GM12878 (cell line): Measurements from ENCODE around the gene SERPING1. TPM values are rescaled to one million over a fixed set of nuclear protein-coding genes. Genes with fewer than 3 reads are reported as not detected.

Experiments
- ATAC-seq: fragments of 200-7000 bp; cut with Tn5 transposase; 3 replicates; pipeline ENCODE4 v1.9.1; 2020; ENCODE audit warnings: mild to moderate bottlenecking, moderate library complexity
- BruUV-seq: library from RNA; stranded (reverse); fragments of 400-500 nt; replicated peaks from 2 replicates; lab custom pipeline; 2021; lab: Mats Ljungman, UMichigan
- CTCF ChIA-PET: fragments of 300-600 bp; sonication (Branson Sonifier 250); formaldehyde crosslinking; extraction: SDS; loops from one replicate; lab custom pipeline; 2021; ENCODE audit warnings: inconsistent platforms; lab: Yijun Ruan, JAX
- POLR2A ChIA-PET: fragments of 350-600 bp; formaldehyde crosslinking; extraction: SDS; loops from one replicate; lab custom pipeline; 2021; ENCODE audit warnings: inconsistent platforms; lab: Charles Lee
- RAD21 ChIA-PET: fragments of 300-600 bp; sonication (Branson Sonifier 250); formaldehyde crosslinking; loops from one replicate; lab custom pipeline; 2023; ENCODE audit warnings: antibody characterized with exemption; ENCODE audit not compliant: unreplicated experiment; lab: Charles Lee
- SMC1A ChIA-PET: fragments of 300-600 bp; sonication (Branson Sonifier 250); formaldehyde crosslinking; loops from one replicate; lab custom pipeline; 2023; ENCODE audit not compliant: unreplicated experiment, uncharacterized antibody; lab: Charles Lee
- DNase-seq: peaks from one replicate; pipeline ENCODE4 v3.0.0-alpha.2; 2011; ENCODE audit warnings: low read depth, low spot score
- FAIRE-seq: peaks from 3 replicates; lab custom pipeline; 2011; peaks lifted over from hg19 to GRCh38; lab: Jason Lieb, UNC
- H2AFZ ChIP-seq: 2 replicates; pipeline ENCODE4 v1.6.0; 2011; ENCODE audit warnings: low read depth, low read length, control low read depth; ENCODE audit not compliant: control insufficient read depth
- H3K27ac ChIP-seq: 2 replicates; pipeline ENCODE4 v1.5.1; 2011; ENCODE audit warnings: control low read depth; ENCODE audit not compliant: control insufficient read depth, insufficient read depth
- H3K27me3 ChIP-seq, 2 experiments: replicated peaks in 1 of 2; 2 replicates each; pipeline versions ENCODE4 v1.6.0 to v1.6.1; 2011; ENCODE audit warnings: low read length in 1 of 2; ENCODE audit not compliant: control insufficient read depth in 2 of 2, insufficient read depth in 2 of 2
- H3K36me3 ChIP-seq, 2 experiments: 2 replicates each; pipeline ENCODE4 v1.5.1; 2011; ENCODE audit warnings: low read length in 1 of 2; ENCODE audit not compliant: control insufficient read depth in 2 of 2, insufficient read depth in 2 of 2
- H3K4me1 ChIP-seq: 2 replicates; pipeline ENCODE4 v1.6.1; 2011; ENCODE audit warnings: mild to moderate bottlenecking, low read length, moderate library complexity, mixed read lengths; ENCODE audit not compliant: control insufficient read depth, insufficient read depth
- H3K4me2 ChIP-seq: 2 replicates; pipeline ENCODE4 v1.6.0; 2011; ENCODE audit warnings: control low read depth; ENCODE audit not compliant: control insufficient read depth, insufficient read depth
- H3K4me3 ChIP-seq: fragments of 200-600 bp; sonication (generic); 2 replicates; pipeline ENCODE4 v1.5.1; 2016
- H3K79me2 ChIP-seq: 2 replicates; pipeline ENCODE4 v1.6.0; 2011; ENCODE audit warnings: low read length; ENCODE audit not compliant: control insufficient read depth, insufficient read depth
- H3K9ac ChIP-seq: 2 replicates; pipeline ENCODE4 v1.8.0; 2011; ENCODE audit warnings: low read length, control low read depth, mixed read lengths; ENCODE audit not compliant: control insufficient read depth, insufficient read depth
- H3K9me3 ChIP-seq: replicated peaks from 3 replicates; pipeline ENCODE4 v1.5.1; 2011; ENCODE audit warnings: mild to moderate bottlenecking, low read length; ENCODE audit not compliant: control insufficient read depth, insufficient read depth
- H4K20me1 ChIP-seq: 2 replicates; pipeline ENCODE4 v1.6.0; 2011; ENCODE audit not compliant: control insufficient read depth, insufficient read depth
- BMI1 ChIP-seq: fragments of 450-650 bp; IDR thresholded peaks from 2 replicates; pipeline ENCODE4 v1.6.1; 2016; ENCODE audit warnings: mild to moderate bottlenecking, moderate library complexity, borderline replicate concordance
- CBX3 ChIP-seq: fragments of 200-600 bp; sonication (generic); IDR thresholded peaks from 2 replicates; pipeline ENCODE4 v1.6.1; 2016; ENCODE audit warnings: low read depth, borderline replicate concordance
- CBX5 ChIP-seq: sonication (generic); IDR thresholded peaks from 2 replicates; pipeline ENCODE4 v1.6.1; 2016; ENCODE audit warnings: low read depth, moderate library complexity, mild to moderate bottlenecking, inconsistent platforms
- CEBPZ ChIP-seq: fragments of 150-350 bp; IDR thresholded peaks from 2 replicates; pipeline ENCODE4 v1.6.1; 2016; ENCODE audit warnings: low read depth, low read length
- ETV6 ChIP-seq, 2 experiments: fragments of 450-650 bp in 1 of 2; IDR thresholded peaks in 1 of 2; conservative IDR thresholded peaks in 1 of 2; 2 replicates each; pipeline ENCODE4 v1.6.1; 2014; ENCODE audit warnings: antibody characterized with exemption in 1 of 2, borderline replicate concordance in 1 of 2, low read depth in 1 of 2, mild to moderate bottlenecking in 1 of 2, moderate library complexity in 1 of 2
- FOXK2 ChIP-seq: fragments of 450-650 bp; IDR thresholded peaks from 2 replicates; pipeline ENCODE4 v1.6.1; 2017; ENCODE audit warnings: mild to moderate bottlenecking, moderate library complexity
- GABPA ChIP-seq: IDR thresholded peaks from 2 replicates; pipeline ENCODE4 v1.6.1; 2014; ENCODE audit warnings: antibody characterized with exemption, low read depth, mild to moderate bottlenecking, inconsistent platforms
- IKZF1 ChIP-seq: fragments of 450-650 bp; conservative IDR thresholded peaks from 2 replicates; pipeline ENCODE4 v1.6.1; 2017; ENCODE audit warnings: antibody characterized with exemption, mild to moderate bottlenecking
- JUNB ChIP-seq: IDR thresholded peaks from 2 replicates; pipeline ENCODE4 v1.6.1; 2016; ENCODE audit warnings: antibody characterized with exemption, mild to moderate bottlenecking
- NFXL1 ChIP-seq: fragments of 450-650 bp; IDR thresholded peaks from 2 replicates; pipeline ENCODE4 v1.6.1; 2017; ENCODE audit warnings: antibody characterized with exemption, mild to moderate bottlenecking, borderline replicate concordance
- NR2F1 ChIP-seq: fragments of 450-650 bp; conservative IDR thresholded peaks from 2 replicates; pipeline ENCODE4 v1.6.1; 2017; ENCODE audit warnings: mild to moderate bottlenecking
- PAX5 ChIP-seq: IDR thresholded peaks from 2 replicates; pipeline ENCODE4 v1.6.1; 2011; ENCODE audit warnings: low read depth, low read length, borderline replicate concordance
- POLR2AphosphoS5 ChIP-seq: IDR thresholded peaks from 2 replicates; pipeline ENCODE4 v1.6.1; 2011; ENCODE audit warnings: mild to moderate bottlenecking, low read length, inconsistent platforms
- RB1 ChIP-seq: fragments of 450-650 bp; formaldehyde crosslinking; IDR thresholded peaks from 2 replicates; pipeline ENCODE4 v1.6.1; 2017; ENCODE audit warnings: mild to moderate bottlenecking, borderline replicate concordance
- RELA ChIP-seq: fragments of 450-650 bp; IDR thresholded peaks from 2 replicates; pipeline ENCODE4 v1.8.0; 2014; ENCODE audit warnings: borderline replicate concordance; ENCODE audit not compliant: partially characterized antibody
- TCF12 ChIP-seq: IDR thresholded peaks from 2 replicates; pipeline ENCODE4 v1.6.1; 2011; ENCODE audit warnings: low read depth, mild to moderate bottlenecking, low read length
- ZBED1 ChIP-seq: IDR thresholded peaks from 2 replicates; pipeline ENCODE4 v1.6.1; 2016; ENCODE audit warnings: borderline replicate concordance
- WGBS: methylation state at CpG from one replicate; pipeline ENCODE4 v1.1.6; 2016; ENCODE audit warnings: low lambda C conversion rate; ENCODE audit not compliant: insufficient replicate concordance, insufficient coverage; ENCODE audit errors: missing lambda C conversion rate; 5-methylcytosine and 5-hydroxymethylcytosine counted together
- in situ Hi-C: fragments of 300-500 bp; cut with MboI; formaldehyde crosslinking; loops from 9 replicates; pipeline ENCODE4 v1.14.3; 2018; ENCODE audit warnings: mixed read lengths
- intact Hi-C: fragments of 100-400 bp; cut with micrococcal nuclease; formaldehyde crosslinking; loops from one replicate; pipeline ENCODE4 v1.14.2; 2022; ENCODE audit not compliant: unreplicated experiment
- polyA plus RNA-seq, 11 experiments: library from polyadenylated mRNA; depleted of rRNA in 4 of 11; unstranded in 6 of 11; stranded (reverse) in 5 of 11; fragments of >200 nt; fragmentation: Nextera tagmentation in 4 of 11; fragmentation: Illumina TruSeq in 1 of 11; extraction: Ambion mirVana in 4 of 11; extraction: Trizol in 1 of 11; gene quantifications; 1 replicate in 1 of 11; 2 replicates in 10 of 11; pipeline versions ENCODE4 v1.2.1 to v1.2.3, GENCODE V29; 2011 to 2016; ENCODE audit warnings: inconsistent platforms in 2 of 11, missing spikeins in 2 of 11, low read depth in 1 of 11
- total RNA-seq, 4 experiments: library from RNA; depleted of rRNA in 3 of 4; stranded (reverse); fragments of >200 nt in 3 of 4; fragmentation: Illumina TruSeq in 1 of 4; extraction: Trizol in 1 of 4; gene quantifications; 2 replicates each; pipeline versions ENCODE4 v1.2.1 to v1.2.3, GENCODE V29; 2013 to 2021

SERPING1 gene
- total and polyA plus RNA-seq, 10 of the 15 experiments (the other 5 are each of a cell fraction or from before 2014, with no cell fraction given) = 0.24 to 1.4 TPM; not detected in 8

GRCh38 chr11:57653163-57653562 is 55.7 kb downstream of the SERPING1 start:
- H3K9ac ChIP-seq = no peak overlapping the region
- no peak overlapping the region for H3K27ac ChIP-seq
- no peaks in the 10 kb centered on the region for H3K9me3 ChIP-seq
- no peaks in the 10 kb centered on the region for H4K20me1 ChIP-seq
- H3K4me3 ChIP-seq = no peak overlapping the region
- FAIRE-seq (no peak), DNase-seq (no peak)
- SMC1A ChIA-PET = no interaction called here
- RAD21 ChIA-PET = no interaction called here
- H3K4me2 ChIP-seq = no peak overlapping the region
- no peaks in the 10 kb centered on the region for H3K36me3 ChIP-seq
- BruUV-seq = no TSS peak
- in situ Hi-C loops (no loop called here), intact Hi-C loops (no loop called here)
- peak overlapping the region; percentile 57 for H2AFZ ChIP-seq
- POLR2A ChIA-PET = interaction anchor here (1.4 kb wide), 1 partner anchor 923 kb away, joined by 3 read pairs; no protein-coding TSS in a partner anchor
- TF ChIP-seq POLR2AphosphoS5 (no peak), IKZF1 (no peak), RB1 (no peak), RELA (no peak), ETV6 (conservative IDR thresholded peaks at IDR 0.05 in 1 of 2, IDR thresholded peaks at IDR 0.05 in 1 of 2; ENCODE audit: borderline replicate concordance in 1 of 2, low read depth in 1 of 2) (no peak), NFXL1 (no peak), TCF12 (no peak), ZBED1 (no peak), NR2F1 (no peak), CEBPZ (no peak), CBX3 (no peak), CBX5 (no peak), FOXK2 (no peak), PAX5 (no peak), BMI1 (no peak), JUNB (no peak), GABPA (no peak)
- TF ChIP-seq, all 136 proteins: peak for 0
- Histone ChIP-seq H3K4me1 (peaks cover 18% of the 10 kb centered on the region), H3K79me2 (peaks cover 6% of the 10 kb centered on the region), H3K27me3 (peaks cover 7 to 9% of the 10 kb centered on the region in 2 experiments; a peak in 3 of 4 replicates)
- WGBS = 67% methylated on average over 3 of the region's 3 CpGs
- ATAC-seq = no peak
- CTCF ChIA-PET = interaction anchor here (5.6 kb wide), 1 partner anchor 8 kb away, joined by 34 read pairs; no protein-coding TSS in a partner anchor
